Measurements from ENCODE around the gene CSTF3.
"Not testable (repeated sequence)": the region's sequence is repeated elsewhere in the genome, so short reads cannot be mapped to it uniquely, and the experiment has no call there.

The CSTF3 gene

DNA sequence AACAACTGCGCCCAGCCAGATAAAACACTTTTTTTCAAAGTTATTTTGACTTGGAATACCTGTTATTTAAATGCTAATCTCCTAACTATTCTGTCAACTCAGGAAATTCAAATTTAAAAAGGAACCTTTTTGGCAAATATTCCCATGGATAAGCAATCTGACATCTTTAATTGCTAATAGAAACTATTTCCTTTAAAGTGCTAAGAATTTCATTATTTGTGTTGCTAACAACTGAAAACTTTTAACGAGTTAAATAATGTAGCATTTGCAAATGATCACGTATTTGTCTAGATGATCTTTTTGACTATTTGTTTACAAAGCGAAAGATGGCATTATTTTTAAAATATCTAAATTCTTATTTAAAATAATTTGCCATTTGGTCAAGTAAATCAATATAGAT, 28.8 kb downstream of the CSTF3 start:
- H3K9ac ChIP-seq: no peak overlapping the region
- H3K4me2 ChIP-seq: no peak overlapping the region

DNA sequence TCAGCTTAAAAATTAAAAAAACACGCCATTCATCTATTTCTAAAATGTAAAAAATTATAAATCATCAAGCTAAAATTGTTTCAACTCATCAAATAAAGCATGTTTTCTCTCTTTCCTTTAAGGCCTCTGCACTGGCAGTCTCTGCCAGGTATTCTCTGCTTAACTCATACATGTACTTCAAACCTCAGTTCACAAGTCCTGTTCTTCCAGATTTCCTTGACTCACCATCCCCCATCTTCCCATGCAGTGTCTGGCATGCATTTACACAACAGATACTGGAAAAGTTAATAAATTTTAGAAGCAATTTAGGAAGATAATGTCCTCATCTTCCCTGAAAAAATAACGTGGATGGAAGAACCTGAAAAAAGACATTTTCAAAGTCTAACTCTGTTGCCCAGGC, 32.5 kb downstream of the CSTF3 start:
- Histone ChIP-seq H3K4me3 (IDR thresholded peaks at IDR 0.05; ENCODE audit: insufficient read depth, low read depth, low read length) (no peak overlapping the region), H3K27ac (no peak overlapping the region), H3K36me3 (ENCODE audit: insufficient read depth) (no peaks in the 10 kb centered on the region)

More for the DNA sequence above, 28.8 kb downstream of the CSTF3 start:
- Histone ChIP-seq H2AFZ (ENCODE audit: low read depth) (no peak overlapping the region), H3K4me1 (ENCODE audit: low read depth, poor library complexity, severe bottlenecking) (no peaks in the 10 kb centered on the region), H4K20me1 (ENCODE audit: insufficient read depth) (no peaks in the 10 kb centered on the region), H3K79me2 (ENCODE audit: insufficient read depth, low read depth) (no peaks in the 10 kb centered on the region), H3K27me3 (ENCODE audit: insufficient read depth, low read depth) (no peaks in the 10 kb centered on the region), H3K36me3 (ENCODE audit: insufficient read depth) (no peaks in the 10 kb centered on the region), H3K27ac (no peak overlapping the region), H3K4me3 (IDR thresholded peaks at IDR 0.05; ENCODE audit: insufficient read depth, low read depth, low read length) (no peak overlapping the region)
- TF ChIP-seq, protein P1, sequence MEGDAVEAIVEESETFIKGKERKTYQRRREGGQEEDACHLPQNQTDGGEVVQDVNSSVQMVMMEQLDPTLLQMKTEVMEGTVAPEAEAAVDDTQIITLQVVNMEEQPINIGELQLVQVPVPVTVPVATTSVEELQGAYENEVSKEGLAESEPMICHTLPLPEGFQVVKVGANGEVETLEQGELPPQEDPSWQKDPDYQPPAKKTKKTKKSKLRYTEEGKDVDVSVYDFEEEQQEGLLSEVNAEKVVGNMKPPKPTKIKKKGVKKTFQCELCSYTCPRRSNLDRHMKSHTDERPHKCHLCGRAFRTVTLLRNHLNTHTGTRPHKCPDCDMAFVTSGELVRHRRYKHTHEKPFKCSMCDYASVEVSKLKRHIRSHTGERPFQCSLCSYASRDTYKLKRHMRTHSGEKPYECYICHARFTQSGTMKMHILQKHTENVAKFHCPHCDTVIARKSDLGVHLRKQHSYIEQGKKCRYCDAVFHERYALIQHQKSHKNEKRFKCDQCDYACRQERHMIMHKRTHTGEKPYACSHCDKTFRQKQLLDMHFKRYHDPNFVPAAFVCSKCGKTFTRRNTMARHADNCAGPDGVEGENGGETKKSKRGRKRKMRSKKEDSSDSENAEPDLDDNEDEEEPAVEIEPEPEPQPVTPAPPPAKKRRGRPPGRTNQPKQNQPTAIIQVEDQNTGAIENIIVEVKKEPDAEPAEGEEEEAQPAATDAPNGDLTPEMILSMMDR (conservative IDR thresholded peaks at IDR 0.05; ENCODE audit: low read depth, low read length): no peak

DNA sequence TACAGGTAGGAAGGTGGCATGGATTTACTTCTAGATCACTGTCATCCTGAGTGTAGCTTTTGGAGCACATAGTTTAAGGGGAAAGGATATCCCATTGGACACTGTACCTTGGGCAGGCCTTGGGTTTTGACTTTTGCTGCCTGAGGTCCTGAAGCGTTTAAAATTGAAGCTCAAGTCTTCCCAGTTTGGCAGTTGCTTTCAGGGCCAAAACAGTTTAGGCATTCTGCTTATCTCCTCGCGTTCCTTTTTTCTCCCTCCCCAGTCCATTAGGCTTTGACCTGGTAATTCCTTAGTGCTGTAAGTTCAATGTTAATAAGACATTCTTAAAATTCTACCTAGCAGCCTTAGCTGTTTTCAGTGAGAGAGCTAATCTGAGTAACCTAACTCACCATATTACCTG, 35.7 kb downstream of the CSTF3 start:
- Histone ChIP-seq H3K36me3 (ENCODE audit: insufficient read depth) (no peaks in the 10 kb centered on the region), H3K9ac (no peak overlapping the region), H3K79me2 (ENCODE audit: insufficient read depth, low read depth) (no peaks in the 10 kb centered on the region), H3K4me2 (no peak overlapping the region), H2AFZ (ENCODE audit: low read depth) (no peak overlapping the region), H3K4me3 (IDR thresholded peaks at IDR 0.05; ENCODE audit: insufficient read depth, low read depth, low read length) (no peak overlapping the region), H3K4me1 (ENCODE audit: low read depth, poor library complexity, severe bottlenecking) (no peaks in the 10 kb centered on the region), H3K27me3 (ENCODE audit: insufficient read depth, low read depth) (no peaks in the 10 kb centered on the region), H3K27ac (no peak overlapping the region), H4K20me1 (ENCODE audit: insufficient read depth) (no peaks in the 10 kb centered on the region)
- TF ChIP-seq, protein P1 (conservative IDR thresholded peaks at IDR 0.05; ENCODE audit: low read depth, low read length): no peak

More for the DNA sequence above, 32.5 kb downstream of the CSTF3 start:
- no peaks in the 10 kb centered on the region for H3K27me3 ChIP-seq (ENCODE audit: insufficient read depth, low read depth)
- no peaks in the 10 kb centered on the region for H3K79me2 ChIP-seq (ENCODE audit: insufficient read depth, low read depth)
- H3K9ac ChIP-seq: no peak overlapping the region
- no peaks in the 10 kb centered on the region for H3K4me1 ChIP-seq (ENCODE audit: low read depth, poor library complexity, severe bottlenecking)
- H2AFZ ChIP-seq (ENCODE audit: low read depth): no peak overlapping the region
- H4K20me1 ChIP-seq (ENCODE audit: insufficient read depth): no peaks in the 10 kb centered on the region
- H3K4me2 ChIP-seq: no peak overlapping the region
- TF ChIP-seq, protein P1 (conservative IDR thresholded peaks at IDR 0.05; ENCODE audit: low read depth, low read length): no peak

DNA sequence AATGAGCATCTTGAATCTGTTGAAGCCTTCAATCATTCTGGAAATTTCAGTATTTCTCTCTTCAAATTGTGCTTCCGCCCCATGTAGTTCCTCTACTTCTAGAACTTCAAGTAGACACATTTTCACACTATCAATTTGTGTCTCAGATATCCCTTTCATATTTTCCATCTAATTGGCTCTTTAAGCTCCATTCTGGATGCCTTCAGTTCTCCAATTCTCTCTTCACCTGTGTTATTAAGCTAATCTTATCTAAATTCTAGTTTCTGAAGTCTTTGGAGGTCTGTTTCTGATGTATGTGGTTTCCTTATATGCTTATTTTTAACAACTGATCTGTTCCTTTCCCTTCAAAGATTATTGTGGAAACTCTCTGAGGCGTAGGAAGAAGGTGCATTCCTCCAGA, 36.3 kb downstream of the CSTF3 start:
- TF ChIP-seq, protein P1 (conservative IDR thresholded peaks at IDR 0.05; ENCODE audit: low read depth, low read length): no peak
- Histone ChIP-seq H3K9ac (no peak overlapping the region), H2AFZ (ENCODE audit: low read depth) (no peak overlapping the region), H3K79me2 (ENCODE audit: insufficient read depth, low read depth) (no peaks in the 10 kb centered on the region), H3K4me3 (IDR thresholded peaks at IDR 0.05; ENCODE audit: insufficient read depth, low read depth, low read length) (no peak overlapping the region), H4K20me1 (ENCODE audit: insufficient read depth) (no peaks in the 10 kb centered on the region), H3K4me1 (ENCODE audit: low read depth, poor library complexity, severe bottlenecking) (no peaks in the 10 kb centered on the region), H3K27ac (no peak overlapping the region), H3K36me3 (ENCODE audit: insufficient read depth) (no peaks in the 10 kb centered on the region), H3K4me2 (no peak overlapping the region), H3K27me3 (ENCODE audit: insufficient read depth, low read depth) (no peaks in the 10 kb centered on the region)

DNA sequence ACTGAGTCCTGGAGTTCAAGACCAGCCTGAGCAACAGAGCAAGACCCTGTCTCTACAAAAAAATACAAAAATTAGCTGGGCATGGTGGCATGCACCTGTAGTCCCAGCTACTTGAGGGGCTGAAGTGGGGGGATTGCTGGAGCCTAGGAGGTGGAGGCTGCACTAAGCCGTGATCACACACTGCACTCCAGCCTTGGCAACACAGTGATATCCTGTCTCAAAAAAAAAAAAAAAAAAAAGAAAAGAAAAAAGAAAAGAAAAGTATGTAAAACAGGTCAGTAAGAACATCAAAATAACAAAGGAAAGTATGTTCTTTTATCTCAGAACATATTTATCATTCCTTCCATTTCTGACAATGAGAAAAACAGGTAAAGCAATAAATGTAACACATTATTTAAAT, 38.6 kb downstream of the CSTF3 start:
- not testable (repeated sequence) for H3K9ac ChIP-seq; H3K4me1 ChIP-seq (ENCODE audit: low read depth, poor library complexity, severe bottlenecking); H3K4me3 ChIP-seq (IDR thresholded peaks at IDR 0.05; ENCODE audit: insufficient read depth, low read depth, low read length); H4K20me1 ChIP-seq (ENCODE audit: insufficient read depth); H3K27ac ChIP-seq; H3K79me2 ChIP-seq (ENCODE audit: insufficient read depth, low read depth); H3K4me2 ChIP-seq; H3K36me3 ChIP-seq (ENCODE audit: insufficient read depth); H3K27me3 ChIP-seq (ENCODE audit: insufficient read depth, low read depth); H2AFZ ChIP-seq (ENCODE audit: low read depth)
